Endothelial cell of umbilical vein (primary cell): Measurements from ENCODE around the gene SLC1A4. TPM values are rescaled to one million over a fixed set of nuclear protein-coding genes. Genes with fewer than 3 reads are reported as not detected.

ENCODE experiments used
- BruUV-seq: library from RNA; stranded (reverse); fragments of 400-500 nt; replicated peaks from 2 replicates; lab custom pipeline; 2021; lab: Mats Ljungman, UMichigan
- CTCF ChIA-PET: fragments of 300-600, 350-600 bp; sonication (Branson Sonifier 250); formaldehyde crosslinking; loops from one replicate; lab custom pipeline; 2021; ENCODE audit warnings: antibody characterized with exemption, inconsistent platforms; lab: Charles Lee
- POLR2A ChIA-PET: fragments of 300-600, 350-600 bp; sonication (Branson Sonifier 250); formaldehyde crosslinking; loops from one replicate; lab custom pipeline; 2021; ENCODE audit warnings: antibody characterized with exemption, inconsistent platforms; lab: Charles Lee
- DNase-seq: peaks from one replicate; pipeline ENCODE4 v3.0.0-alpha.2; 2011; ENCODE audit warnings: low read depth, low spot score
- FAIRE-seq: peaks from 2 replicates; lab custom pipeline; 2011; peaks lifted over from hg19 to GRCh38; lab: Jason Lieb, UNC
- H2AFZ ChIP-seq: 2 replicates; pipeline ENCODE4 v1.6.0; 2012; ENCODE audit warnings: low read depth, low read length, control low read depth, inconsistent platforms
- H3K27ac ChIP-seq: 2 replicates; pipeline ENCODE4 v1.5.1; 2011; ENCODE audit warnings: low read depth, mild to moderate bottlenecking, control low read depth, low read length, moderate library complexity; ENCODE audit not compliant: insufficient read depth
- H3K27me3 ChIP-seq, 2 experiments: 2 replicates each; pipeline versions ENCODE4 v1.6.0 to v1.6.1; 2011; ENCODE audit warnings: low read length in 2 of 2, mixed read lengths in 1 of 2; ENCODE audit not compliant: control insufficient read depth in 2 of 2, insufficient read depth in 2 of 2
- H3K36me3 ChIP-seq, 2 experiments: 2 replicates in 1 of 2; 3 replicates in 1 of 2; pipeline ENCODE4 v1.5.1; 2011; ENCODE audit warnings: low read length in 2 of 2, mild to moderate bottlenecking in 1 of 2, moderate library complexity in 1 of 2; ENCODE audit not compliant: control insufficient read depth in 2 of 2, insufficient read depth in 2 of 2; ENCODE audit errors: extremely low read depth in 1 of 2
- H3K4me1 ChIP-seq: 3 replicates; pipeline ENCODE4 v1.5.1; 2011; ENCODE audit warnings: mild to moderate bottlenecking, low read length; ENCODE audit not compliant: control insufficient read depth, insufficient read depth; ENCODE audit errors: extremely low read depth
- H3K4me2 ChIP-seq: 2 replicates; pipeline ENCODE4 v1.6.1; 2011; ENCODE audit warnings: low read length, control low read depth, mixed read lengths; ENCODE audit not compliant: insufficient read depth
- H3K4me3 ChIP-seq, 3 experiments: fragments of 200-600 bp in 1 of 3; sonication (generic), shearing (Covaris generic) in 1 of 3; replicated peaks in 1 of 3; 2 replicates each; pipeline ENCODE4 v1.5.1; 2011 to 2016; ENCODE audit warnings: control low read depth in 3 of 3, low read length in 3 of 3, mild to moderate bottlenecking in 2 of 3, inconsistent platforms in 1 of 3, low read depth in 1 of 3, moderate library complexity in 1 of 3; ENCODE audit not compliant: insufficient read depth in 1 of 3
- H3K79me2 ChIP-seq: 2 replicates; pipeline ENCODE4 v1.6.0; 2012; ENCODE audit warnings: low read length, inconsistent platforms; ENCODE audit not compliant: control insufficient read depth, insufficient read depth
- H3K9ac ChIP-seq: replicated peaks from 2 replicates; pipeline ENCODE3; 2011; ENCODE audit warnings: low read length, control low read depth; ENCODE audit not compliant: insufficient read depth; ENCODE audit errors: extremely low read depth
- H3K9me1 ChIP-seq: replicated peaks from 3 replicates; pipeline ENCODE4 v1.6.0; 2011; ENCODE audit warnings: mild to moderate bottlenecking, low read length; ENCODE audit not compliant: control insufficient read depth, insufficient read depth; ENCODE audit errors: extremely low read depth
- H3K9me3 ChIP-seq: replicated peaks from 2 replicates; pipeline ENCODE4 v1.5.1; 2012; ENCODE audit warnings: low read length, inconsistent platforms; ENCODE audit not compliant: control insufficient read depth, insufficient read depth
- H4K20me1 ChIP-seq: replicated peaks from 2 replicates; pipeline ENCODE3; 2011; ENCODE audit warnings: mild to moderate bottlenecking, low read length; ENCODE audit not compliant: control insufficient read depth, insufficient read depth; ENCODE audit errors: extremely low read depth
- EZH2 ChIP-seq: IDR thresholded peaks from 2 replicates; pipeline ENCODE4 v1.6.1; 2012; ENCODE audit warnings: borderline replicate concordance, low read depth, mild to moderate bottlenecking, moderate library complexity, low read length, inconsistent platforms; ENCODE audit not compliant: severe bottlenecking
- FOS ChIP-seq: IDR thresholded peaks from 2 replicates; pipeline ENCODE4 v1.6.1; 2011; ENCODE audit warnings: mild to moderate bottlenecking, low read length, moderate library complexity, borderline replicate concordance; ENCODE audit not compliant: insufficient read depth
- GATA2 ChIP-seq: IDR thresholded peaks from 2 replicates; pipeline ENCODE4 v1.7.0; 2011; ENCODE audit warnings: low read depth, mild to moderate bottlenecking, moderate library complexity, mixed read lengths, low read length; ENCODE audit not compliant: insufficient read length, insufficient read depth
- JUN ChIP-seq: IDR thresholded peaks from 2 replicates; pipeline ENCODE4 v1.6.1; 2011; ENCODE audit warnings: borderline replicate concordance, low read depth; ENCODE audit not compliant: insufficient read length, insufficient read depth
- MYC ChIP-seq: IDR thresholded peaks from one replicate; pipeline ENCODE4 v1.6.1; 2011; ENCODE audit warnings: mild to moderate bottlenecking, low read depth, low read length
- POLR2A ChIP-seq: IDR thresholded peaks from 2 replicates; pipeline ENCODE4 v1.6.1; 2012; ENCODE audit warnings: low read depth, mild to moderate bottlenecking, control low read depth, low read length
- POLR2AphosphoS5 ChIP-seq: IDR thresholded peaks from 2 replicates; pipeline ENCODE4 v1.6.1; 2012; ENCODE audit warnings: low read depth, mild to moderate bottlenecking, control low read depth, low read length, moderate library complexity; ENCODE audit not compliant: insufficient read depth
- dilution Hi-C: fragments of 300-500 bp; cut with MboI; formaldehyde crosslinking; loops from one replicate; pipeline ENCODE4 v1.15.0; 2019; ENCODE audit warnings: low sequenced_read_pairs; ENCODE audit not compliant: extremely low pct_ligation_motif_present
- intact Hi-C: fragments of 100-400 bp; cut with micrococcal nuclease; formaldehyde crosslinking; loops from one replicate; pipeline ENCODE4 v1.10.0; 2022
- polyA plus RNA-seq, 4 experiments: library from polyadenylated mRNA; depleted of rRNA in 3 of 4; stranded (reverse) in 3 of 4; unstranded in 1 of 4; fragments of >200 nt; gene quantifications; 2 replicates each; pipeline versions ENCODE4 v1.2.1 to v1.2.3, GENCODE V29; 2011 to 2012; ENCODE audit warnings: missing spikeins in 1 of 4
- total RNA-seq: library from RNA; stranded (reverse); gene quantifications from 2 replicates; pipeline ENCODE4 v1.2.3, GENCODE V29; 2021
- TF ChIP-seq, protein P1 (sequence below): IDR thresholded peaks from 2 replicates; pipeline ENCODE4 v1.6.1; 2011; ENCODE audit not compliant: insufficient read depth, insufficient read length
- TF ChIP-seq, protein P2 (sequence below), 2 donors: IDR thresholded peaks; 1 replicate in 1 of 2; 2 replicates in 1 of 2; pipeline ENCODE4 v1.5.1; 2011; ENCODE audit warnings: low read length in 2 of 2, mild to moderate bottlenecking in 2 of 2, moderate library complexity in 2 of 2, control low read depth in 1 of 2, inconsistent platforms in 1 of 2, low read depth in 1 of 2; ENCODE audit not compliant: insufficient read depth in 1 of 2; ENCODE audit errors: extremely low read depth in 1 of 2

SLC1A4 gene
- total and polyA plus RNA-seq, 2 donors (not counting 3 experiments of a cell fraction or from before 2014, with no cell fraction given): 9.9 to 13.9 TPM

DNA sequence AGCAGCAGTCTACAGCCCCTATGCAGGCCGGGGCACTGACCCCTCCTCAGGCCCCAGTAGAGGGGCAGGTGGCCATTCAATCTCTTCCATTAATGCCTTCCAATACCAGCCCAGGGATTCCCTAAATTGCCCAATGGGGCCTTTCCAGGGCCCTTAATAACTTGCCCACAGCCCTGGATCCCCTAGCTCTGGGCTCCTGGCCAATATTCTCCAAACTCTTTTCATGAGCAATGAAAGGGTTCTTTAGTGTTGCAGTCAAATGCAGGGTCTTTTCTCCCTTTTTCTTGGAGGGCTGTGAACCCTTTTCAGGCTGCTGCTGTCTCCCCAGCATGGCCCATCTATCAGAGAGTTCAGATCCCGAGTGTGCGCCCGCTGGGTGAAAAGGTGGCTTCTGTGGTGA lies 41.3 kb upstream of the SLC1A4 start:
- CTCF ChIA-PET: interaction anchor here (0.9 to 1.8 kb wide), 3 partner anchors 14 to 30 kb away, joined by 3 to 6 read pairs (median 3); no protein-coding TSS in a partner anchor
- no TSS peak for BruUV-seq
- H3K27me3 ChIP-seq: peaks cover 10 to 16% of the 10 kb centered on the region in 2 experiments
- no peak for DNase-seq
- POLR2A ChIA-PET: no interaction called here
- H2AFZ ChIP-seq: no peak overlapping the region
- H4K20me1 ChIP-seq: no peaks in the 10 kb centered on the region
- TF ChIP-seq GATA2 (no peak), POLR2AphosphoS5 (no peak), EZH2 (no peak), MYC (no peak), JUN (no peak), POLR2A (no peak), FOS (no peak)
- TF ChIP-seq, protein P1, sequence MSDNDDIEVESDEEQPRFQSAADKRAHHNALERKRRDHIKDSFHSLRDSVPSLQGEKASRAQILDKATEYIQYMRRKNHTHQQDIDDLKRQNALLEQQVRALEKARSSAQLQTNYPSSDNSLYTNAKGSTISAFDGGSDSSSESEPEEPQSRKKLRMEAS: no peak
- TF ChIP-seq, protein P2, sequence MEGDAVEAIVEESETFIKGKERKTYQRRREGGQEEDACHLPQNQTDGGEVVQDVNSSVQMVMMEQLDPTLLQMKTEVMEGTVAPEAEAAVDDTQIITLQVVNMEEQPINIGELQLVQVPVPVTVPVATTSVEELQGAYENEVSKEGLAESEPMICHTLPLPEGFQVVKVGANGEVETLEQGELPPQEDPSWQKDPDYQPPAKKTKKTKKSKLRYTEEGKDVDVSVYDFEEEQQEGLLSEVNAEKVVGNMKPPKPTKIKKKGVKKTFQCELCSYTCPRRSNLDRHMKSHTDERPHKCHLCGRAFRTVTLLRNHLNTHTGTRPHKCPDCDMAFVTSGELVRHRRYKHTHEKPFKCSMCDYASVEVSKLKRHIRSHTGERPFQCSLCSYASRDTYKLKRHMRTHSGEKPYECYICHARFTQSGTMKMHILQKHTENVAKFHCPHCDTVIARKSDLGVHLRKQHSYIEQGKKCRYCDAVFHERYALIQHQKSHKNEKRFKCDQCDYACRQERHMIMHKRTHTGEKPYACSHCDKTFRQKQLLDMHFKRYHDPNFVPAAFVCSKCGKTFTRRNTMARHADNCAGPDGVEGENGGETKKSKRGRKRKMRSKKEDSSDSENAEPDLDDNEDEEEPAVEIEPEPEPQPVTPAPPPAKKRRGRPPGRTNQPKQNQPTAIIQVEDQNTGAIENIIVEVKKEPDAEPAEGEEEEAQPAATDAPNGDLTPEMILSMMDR (IDR thresholded peaks at IDR 0.05; ENCODE audit: extremely low read depth in 1 of 2, insufficient read depth in 1 of 2, low read depth in 1 of 2, low read length in 2 of 2): no peak
- intact Hi-C loops (no loop called here), dilution Hi-C loops (no loop called here)
- H3K4me3 ChIP-seq: no peak overlapping the region
- no peaks in the 10 kb centered on the region for H3K9me3 ChIP-seq
- H3K36me3 ChIP-seq: no peaks in the 10 kb centered on the region
- FAIRE-seq: no peak
- no peak overlapping the region for H3K27ac ChIP-seq
- H3K4me1 ChIP-seq: peaks cover 3% of the 10 kb centered on the region
- H3K4me2 ChIP-seq: no peak overlapping the region
- H3K9ac ChIP-seq: no peak overlapping the region
- H3K79me2 ChIP-seq: no peaks in the 10 kb centered on the region
- H3K9me1 ChIP-seq: no peaks in the 10 kb centered on the region
